Measurements from ENCODE around the gene SET. TPM values are rescaled to one million over a fixed set of nuclear protein-coding genes. Genes with fewer than 3 reads are reported as not detected.

The SET gene
- total and polyA plus RNA-seq, 2 of the 8 experiments (the other 6 are each of a cell fraction or from before 2014, with no cell fraction given) = 466 to 1,345 TPM

DNA sequence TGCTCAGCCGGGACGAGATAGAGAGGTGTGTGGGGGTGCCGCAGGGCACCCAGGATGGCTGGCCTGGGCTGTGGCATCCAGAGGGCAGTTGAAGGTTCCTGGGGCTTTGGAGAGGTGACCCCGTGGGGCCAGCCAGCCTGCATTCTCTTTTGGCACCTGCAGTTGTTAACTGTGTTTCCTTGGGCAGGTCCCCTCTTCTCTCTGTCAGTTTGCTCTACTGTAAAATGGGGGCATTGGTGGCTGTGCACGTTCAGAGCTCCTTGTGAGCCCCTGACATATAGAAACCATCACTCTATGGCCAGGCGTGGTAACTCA is 26.4 kb downstream of the SET start:
- Histone ChIP-seq H2AFZ (ENCODE audit: low read length) (no peak overlapping the region), H2BK12ac (ENCODE audit: low read depth, low read length) (no peak overlapping the region), H3K9me3 (ENCODE audit: insufficient read depth in 2 of 2, low read depth in 1 of 2, low read length in 1 of 2) (no peaks in the 10 kb centered on the region), H3K36me3 (ENCODE audit: control insufficient read depth in 2 of 4, insufficient read depth in 4 of 4, low read length in 3 of 4) (peaks cover 0 to 10% (median 3%) of the 10 kb centered on the region in 4 experiments; a peak in 4 of 8 replicates), H3K27me3 (replicated peaks in 1 of 4; ENCODE audit: control insufficient read depth in 3 of 4, extremely low read depth in 1 of 4, insufficient read depth in 3 of 4, low read length in 3 of 4) (no peaks in the 10 kb centered on the region), H3K18ac (ENCODE audit: extremely low read depth, low read length) (no peak overlapping the region), H3K23ac (ENCODE audit: insufficient read length) (no peak overlapping the region), H2BK15ac (ENCODE audit: low read length) (no peak overlapping the region), H3K79me2 (ENCODE audit: control insufficient read depth in 1 of 2, insufficient read depth in 2 of 2, low read length in 2 of 2) (no peaks in the 10 kb centered on the region), H3K79me1 (ENCODE audit: low read depth, low read length) (no peaks in the 10 kb centered on the region), H2BK120ac (replicated peaks; ENCODE audit: low read depth, low read length) (no peak overlapping the region), H3K23me2 (ENCODE audit: low read depth, low read length) (no peaks in the 10 kb centered on the region), H3K4me3 (ENCODE audit: extremely low read depth in 1 of 4, insufficient read depth in 2 of 4, low read depth in 3 of 4, low read length in 4 of 4) (no peak overlapping the region), H3K4ac (replicated peaks; ENCODE audit: insufficient read length, low read depth, low read length) (no peak overlapping the region), H3K14ac (ENCODE audit: insufficient read length) (no peak overlapping the region), H2BK20ac (ENCODE audit: low read length) (no peak overlapping the region), H4K91ac (replicated peaks; ENCODE audit: insufficient read length, low read length) (no peak overlapping the region), H4K20me1 (replicated peaks in 1 of 2; ENCODE audit: control insufficient read depth in 1 of 2, insufficient read depth in 2 of 2, low read length in 2 of 2) (no peaks in the 10 kb centered on the region), H2AK5ac (ENCODE audit: low read depth, low read length) (no peak overlapping the region), H4K8ac (ENCODE audit: extremely low read depth, insufficient read depth, low read length) (no peak overlapping the region; the same call in 1 of the 2 replicates), H3K56ac (replicated peaks; ENCODE audit: insufficient read length, low read depth, low read length) (no peak overlapping the region), H4K5ac (ENCODE audit: insufficient read length, low read depth, low read length) (no peak overlapping the region), H3K4me1 (replicated peaks in 1 of 4; ENCODE audit: control insufficient read depth in 3 of 4, insufficient read depth in 4 of 4, low read length in 3 of 4) (no peaks in the 10 kb centered on the region), H3K27ac (ENCODE audit: low read depth, low read length) (no peak overlapping the region), H2BK5ac (ENCODE audit: low read depth, low read length) (no peak overlapping the region), H3K4me2 (ENCODE audit: insufficient read depth in 1 of 2, low read depth in 2 of 2, low read length in 2 of 2) (no peak overlapping the region), H3K9ac (replicated peaks in 1 of 4; ENCODE audit: extremely low read depth in 1 of 4, low read depth in 3 of 4, low read length in 3 of 4) (no peak overlapping the region)
- DNase-seq (ENCODE audit: low read depth in 1 of 2, low spot score in 2 of 2) (no peak), FAIRE-seq (no peak)
- CTCF ChIA-PET (ENCODE audit: partially characterized antibody) = interaction anchor here (1.0 to 3.0 kb wide), 4 partner anchors 9 to 17 kb away, joined by 3 to 13 read pairs (median 4); partner anchors contain the start of genes PKN3 and ZDHHC12
- 97% methylated on average over 6 of the region's 6 CpGs; no CpG with 5 or more reads in 1 of the 2 experiments for WGBS, 2 experiments (ENCODE audit: extremely low coverage in 1 of 2, insufficient coverage in 1 of 2, insufficient read length in 1 of 2, insufficient replicate concordance in 2 of 2, low coverage in 1 of 2, low lambda C conversion rate in 2 of 2, missing lambda C conversion rate in 1 of 2)
- POLR2A ChIA-PET (ENCODE audit: partially characterized antibody) = interaction anchor here (12.5 to 46.1 kb wide), 3 partner anchors 5 to 38 kb away, joined by 133 to 1197 read pairs (median 133); partner anchors contain the start of genes DYNC2I2, SET and ZDHHC12
- TF ChIP-seq, protein P1, sequence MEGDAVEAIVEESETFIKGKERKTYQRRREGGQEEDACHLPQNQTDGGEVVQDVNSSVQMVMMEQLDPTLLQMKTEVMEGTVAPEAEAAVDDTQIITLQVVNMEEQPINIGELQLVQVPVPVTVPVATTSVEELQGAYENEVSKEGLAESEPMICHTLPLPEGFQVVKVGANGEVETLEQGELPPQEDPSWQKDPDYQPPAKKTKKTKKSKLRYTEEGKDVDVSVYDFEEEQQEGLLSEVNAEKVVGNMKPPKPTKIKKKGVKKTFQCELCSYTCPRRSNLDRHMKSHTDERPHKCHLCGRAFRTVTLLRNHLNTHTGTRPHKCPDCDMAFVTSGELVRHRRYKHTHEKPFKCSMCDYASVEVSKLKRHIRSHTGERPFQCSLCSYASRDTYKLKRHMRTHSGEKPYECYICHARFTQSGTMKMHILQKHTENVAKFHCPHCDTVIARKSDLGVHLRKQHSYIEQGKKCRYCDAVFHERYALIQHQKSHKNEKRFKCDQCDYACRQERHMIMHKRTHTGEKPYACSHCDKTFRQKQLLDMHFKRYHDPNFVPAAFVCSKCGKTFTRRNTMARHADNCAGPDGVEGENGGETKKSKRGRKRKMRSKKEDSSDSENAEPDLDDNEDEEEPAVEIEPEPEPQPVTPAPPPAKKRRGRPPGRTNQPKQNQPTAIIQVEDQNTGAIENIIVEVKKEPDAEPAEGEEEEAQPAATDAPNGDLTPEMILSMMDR (IDR thresholded peaks at IDR 0.05; ENCODE audit: control extremely low read depth in 1 of 3, insufficient read depth in 1 of 3, low read depth in 1 of 3, low read length in 3 of 3) = no peak
- TF ChIP-seq GTF2F1 (IDR thresholded peaks at IDR 0.05; ENCODE audit: borderline replicate concordance, low read depth, low read length) (no peak), EZH2 (IDR thresholded peaks at IDR 0.05; ENCODE audit: low read depth, low read length, severe bottlenecking) (no peak), YY1 (IDR thresholded peaks at IDR 0.05; ENCODE audit: low read depth, low read length) (no peak), TEAD4 (IDR thresholded peaks at IDR 0.05; ENCODE audit: low read depth, low read length) (no peak), JUN (IDR thresholded peaks at IDR 0.05; ENCODE audit: low read depth, low read length) (no peak), EP300 (IDR thresholded peaks at IDR 0.05; ENCODE audit: borderline replicate concordance in 1 of 2, low read depth in 2 of 2, low read length in 2 of 2) (no peak), ASH2L (IDR thresholded peaks at IDR 0.05; ENCODE audit: low read length) (no peak), CBX8 (IDR thresholded peaks at IDR 0.05; ENCODE audit: borderline replicate concordance, low read depth, low read length) (no peak)

Measured in H1 (cell line).